ENCODE results near the gene DROSHA. TPM values are rescaled to one million over a fixed set of nuclear protein-coding genes. Genes with fewer than 3 reads are reported as not detected.

The DROSHA gene
- total and polyA plus RNA-seq, 10 donors = 34.8 to 68.5 (median 46.0) TPM

- Histone ChIP-seq H3K4me1 (no peaks in the 10 kb centered on the region), H3K27me3 (replicated peaks in 1 of 7) (peaks cover 0 to 8% (median 0%) of the 10 kb centered on the region in 7 donors), H3K4me3 (no peak overlapping the region), H3K27ac (no peak overlapping the region), H3K9me3 (no peaks in the 10 kb centered on the region), H3K36me3 (no peaks in the 10 kb centered on the region)
- intact Hi-C loops (cut with DNase I; ENCODE audit: low total_unique reads) = no loop called here
- no peak for DNase-seq
- TF ChIP-seq POLR2A (IDR thresholded peaks at IDR 0.05) (no peak), POLR2AphosphoS5 (IDR thresholded peaks at IDR 0.05) (no peak), CTCF (IDR thresholded peaks at IDR 0.05 in 8 of 11, conservative IDR thresholded peaks at IDR 0.05 in 3 of 11) (no peak)
Observed at GRCh38 chr5:31378136-31378535, 153.8 kb downstream of the DROSHA start.

- no peak overlapping the region for H3K27ac ChIP-seq
- H3K27me3 ChIP-seq (replicated peaks in 1 of 7) = peaks cover 0 to 8% (median 0%) of the 10 kb centered on the region in 7 donors
- intact Hi-C loops (cut with DNase I; ENCODE audit: low total_unique reads) = no loop called here
- no peaks in the 10 kb centered on the region for H3K4me1 ChIP-seq
- H3K36me3 ChIP-seq = no peaks in the 10 kb centered on the region
- no peak for TF ChIP-seq POLR2A (IDR thresholded peaks at IDR 0.05)
- no peak for DNase-seq
- no peak overlapping the region for H3K4me3 ChIP-seq
- WGBS, 5 donors = 83 to 94% (median 88%) methylated on average over 6 of the region's 6 CpGs
- H3K9me3 ChIP-seq = no peaks in the 10 kb centered on the region
Observed at GRCh38 chr5:31377274-31377946, 154.5 kb downstream of the DROSHA start.

- Histone ChIP-seq H3K36me3 (no peaks in the 10 kb centered on the region), H3K4me1 (no peaks in the 10 kb centered on the region), H3K4me3 (no peak overlapping the region), H3K27ac (no peak overlapping the region), H3K9me3 (no peaks in the 10 kb centered on the region), H3K27me3 (replicated peaks in 1 of 7) (no peaks in the 10 kb centered on the region)
- no peak for DNase-seq
- 84 to 92% (median 86%) methylated on average over 10 of the region's 10 CpGs for WGBS, 5 donors
- intact Hi-C loops (cut with DNase I; ENCODE audit: low total_unique reads) = no loop called here
- no peak for TF ChIP-seq POLR2A (IDR thresholded peaks at IDR 0.05)
- no peak for TF ChIP-seq POLR2AphosphoS5 (IDR thresholded peaks at IDR 0.05)
- no peak for TF ChIP-seq CTCF (IDR thresholded peaks at IDR 0.05 in 8 of 11, conservative IDR thresholded peaks at IDR 0.05 in 3 of 11)
Observed at GRCh38 chr5:31375999-31376720, 155.7 kb downstream of the DROSHA start.

- WGBS, 5 donors = 56 to 80% (median 65%) methylated on average over 1 of the region's 1 CpG
- DNase-seq = no peak
- no peaks in the 10 kb centered on the region for H3K36me3 ChIP-seq
- intact Hi-C loops (cut with DNase I; ENCODE audit: low total_unique reads) = no loop called here
- H3K27ac ChIP-seq = no peak overlapping the region
- H3K27me3 ChIP-seq (replicated peaks in 1 of 7) = no peaks in the 10 kb centered on the region
- no peaks in the 10 kb centered on the region for H3K4me1 ChIP-seq
- TF ChIP-seq CTCF (IDR thresholded peaks at IDR 0.05 in 8 of 11, conservative IDR thresholded peaks at IDR 0.05 in 3 of 11) (no peak), POLR2A (IDR thresholded peaks at IDR 0.05) (no peak), POLR2AphosphoS5 (IDR thresholded peaks at IDR 0.05) (no peak)
- no peak overlapping the region for H3K4me3 ChIP-seq
- H3K9me3 ChIP-seq = no peaks in the 10 kb centered on the region
Observed at GRCh38 chr5:31372124-31372523, 159.8 kb downstream of the DROSHA start.
